ENCODE measurements around the gene GRPEL1. TPM values are rescaled to one million over a fixed set of nuclear protein-coding genes. Genes with fewer than 3 reads are reported as not detected.

The GRPEL1 gene
- total RNA-seq, 2 experiments from 2014 or later, result 27.4 to 43.7 TPM

DNA sequence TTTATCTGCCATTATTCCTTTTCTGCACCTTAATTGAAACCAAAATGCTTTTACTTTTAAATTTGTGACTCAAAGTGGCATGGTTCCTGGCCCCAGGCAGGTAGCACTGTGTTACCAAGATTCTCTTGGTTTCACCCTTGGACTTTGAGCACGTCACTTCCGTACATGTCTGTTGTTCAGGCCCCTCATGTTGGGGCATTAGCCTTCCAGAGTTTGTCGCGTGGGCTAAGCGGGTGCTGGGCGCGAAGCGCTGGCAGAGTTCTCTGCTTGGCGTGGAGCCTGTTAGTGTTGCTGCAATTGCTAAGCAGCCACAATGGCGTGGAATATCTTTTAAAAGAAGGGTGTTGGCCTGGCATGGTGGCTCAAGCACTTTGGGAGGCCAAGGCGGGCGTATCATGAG, 38.7 kb downstream of the GRPEL1 start:
- Histone ChIP-seq H2AFZ (ENCODE audit: low read length) (no peak overlapping the region), H3K36me3 (ENCODE audit: insufficient read depth, low read length) (peaks cover 39% of the 10 kb centered on the region), H3K4me3 (ENCODE audit: low read depth, low read length, poor library complexity, severe bottlenecking) (no peak overlapping the region), H3K27ac (ENCODE audit: low read depth, low read length, poor library complexity, severe bottlenecking) (no peak overlapping the region), H3K9me3 (ENCODE audit: low read length) (no peaks in the 10 kb centered on the region), H4K20me1 (ENCODE audit: insufficient read depth, low read length) (no peaks in the 10 kb centered on the region), H3K4me2 (ENCODE audit: low read length) (no peak overlapping the region), H3K79me2 (ENCODE audit: insufficient read depth, low read depth, low read length) (no peaks in the 10 kb centered on the region), H3K9me2 (ENCODE audit: insufficient read depth, low read length) (no peaks in the 10 kb centered on the region), H3K4me1 (ENCODE audit: insufficient read depth, low read length, poor library complexity, severe bottlenecking) (no peaks in the 10 kb centered on the region)
- intact Hi-C loops (cut with micrococcal nuclease; ENCODE audit: unreplicated experiment), result no loop called here
- no TSS peak for BruUV-seq (replicated peaks)
- ChIA-PET CTCF (ENCODE audit: unreplicated experiment) (no interaction called here), POLR2A (no interaction called here)
- TF ChIP-seq, protein P1, sequence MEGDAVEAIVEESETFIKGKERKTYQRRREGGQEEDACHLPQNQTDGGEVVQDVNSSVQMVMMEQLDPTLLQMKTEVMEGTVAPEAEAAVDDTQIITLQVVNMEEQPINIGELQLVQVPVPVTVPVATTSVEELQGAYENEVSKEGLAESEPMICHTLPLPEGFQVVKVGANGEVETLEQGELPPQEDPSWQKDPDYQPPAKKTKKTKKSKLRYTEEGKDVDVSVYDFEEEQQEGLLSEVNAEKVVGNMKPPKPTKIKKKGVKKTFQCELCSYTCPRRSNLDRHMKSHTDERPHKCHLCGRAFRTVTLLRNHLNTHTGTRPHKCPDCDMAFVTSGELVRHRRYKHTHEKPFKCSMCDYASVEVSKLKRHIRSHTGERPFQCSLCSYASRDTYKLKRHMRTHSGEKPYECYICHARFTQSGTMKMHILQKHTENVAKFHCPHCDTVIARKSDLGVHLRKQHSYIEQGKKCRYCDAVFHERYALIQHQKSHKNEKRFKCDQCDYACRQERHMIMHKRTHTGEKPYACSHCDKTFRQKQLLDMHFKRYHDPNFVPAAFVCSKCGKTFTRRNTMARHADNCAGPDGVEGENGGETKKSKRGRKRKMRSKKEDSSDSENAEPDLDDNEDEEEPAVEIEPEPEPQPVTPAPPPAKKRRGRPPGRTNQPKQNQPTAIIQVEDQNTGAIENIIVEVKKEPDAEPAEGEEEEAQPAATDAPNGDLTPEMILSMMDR (conservative IDR thresholded peaks at IDR 0.05; ENCODE audit: low read length), result no peak
- TF ChIP-seq EZH2phosphoT487 (IDR thresholded peaks at IDR 0.05; ENCODE audit: borderline replicate concordance, low read depth, low read length), result no peak
- no peak for DNase-seq (ENCODE audit: low spot score)

DNA sequence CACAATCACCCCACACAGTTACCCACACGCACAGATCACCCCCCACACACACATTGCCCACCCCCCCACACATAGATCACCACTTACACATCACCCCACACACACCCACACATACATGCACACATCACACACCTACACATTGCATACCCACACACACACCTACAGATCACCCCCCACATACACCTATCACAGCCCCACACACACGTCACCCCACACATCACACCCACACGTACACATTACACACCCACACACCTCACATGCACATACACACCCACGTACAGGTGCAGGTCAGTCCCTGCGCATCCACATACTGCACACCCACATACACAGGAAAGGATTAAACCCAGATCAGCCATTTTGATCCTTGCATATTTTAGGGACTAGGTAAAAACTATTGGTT, 40.0 kb downstream of the GRPEL1 start:
- CTCF ChIA-PET (ENCODE audit: unreplicated experiment), result no interaction called here
- Histone ChIP-seq H3K4me2 (ENCODE audit: low read length) (no peak overlapping the region), H3K79me2 (ENCODE audit: insufficient read depth, low read depth, low read length) (no peaks in the 10 kb centered on the region), H3K36me3 (ENCODE audit: insufficient read depth, low read length) (peaks cover 39% of the 10 kb centered on the region), H2AFZ (ENCODE audit: low read length) (no peak overlapping the region), H3K4me1 (ENCODE audit: insufficient read depth, low read length, poor library complexity, severe bottlenecking) (no peaks in the 10 kb centered on the region), H3K9me3 (ENCODE audit: low read length) (no peaks in the 10 kb centered on the region), H3K9me2 (ENCODE audit: insufficient read depth, low read length) (no peaks in the 10 kb centered on the region), H4K20me1 (ENCODE audit: insufficient read depth, low read length) (no peaks in the 10 kb centered on the region), H3K27ac (ENCODE audit: low read depth, low read length, poor library complexity, severe bottlenecking) (no peak overlapping the region), H3K4me3 (ENCODE audit: low read depth, low read length, poor library complexity, severe bottlenecking) (no peak overlapping the region)
- BruUV-seq (replicated peaks), result no TSS peak
- no peak for TF ChIP-seq EZH2phosphoT487 (IDR thresholded peaks at IDR 0.05; ENCODE audit: borderline replicate concordance, low read depth, low read length)
- TF ChIP-seq, protein P1 (conservative IDR thresholded peaks at IDR 0.05; ENCODE audit: low read length), result no peak
- intact Hi-C loops (cut with micrococcal nuclease; ENCODE audit: unreplicated experiment), result no loop called here
- no peak for DNase-seq (ENCODE audit: low spot score)
- POLR2A ChIA-PET, result no interaction called here

DNA sequence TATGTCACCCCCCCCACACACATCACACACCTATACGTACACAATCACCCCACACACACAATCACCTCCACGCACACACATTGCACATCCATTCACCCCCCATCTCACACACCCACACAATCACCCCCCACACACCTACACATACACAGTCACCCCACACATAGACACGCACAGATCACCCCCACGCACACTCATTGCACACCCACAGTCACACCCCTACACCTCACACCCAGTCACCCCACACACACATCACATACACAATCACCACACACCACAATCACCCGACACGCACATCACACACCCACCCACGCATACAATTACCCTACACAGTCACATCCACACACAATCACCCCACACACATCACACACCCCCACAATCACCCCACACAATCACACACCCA, 40.6 kb downstream of the GRPEL1 start:
- ChIA-PET CTCF (ENCODE audit: unreplicated experiment) (no interaction called here), POLR2A (no interaction called here)
- H3K4me1 ChIP-seq (ENCODE audit: insufficient read depth, low read length, poor library complexity, severe bottlenecking), result no peaks in the 10 kb centered on the region
- no peaks in the 10 kb centered on the region for H3K9me3 ChIP-seq (ENCODE audit: low read length)
- intact Hi-C loops (cut with micrococcal nuclease; ENCODE audit: unreplicated experiment), result no loop called here
- H4K20me1 ChIP-seq (ENCODE audit: insufficient read depth, low read length), result no peaks in the 10 kb centered on the region
- H3K27ac ChIP-seq (ENCODE audit: low read depth, low read length, poor library complexity, severe bottlenecking), result no peak overlapping the region
- BruUV-seq (replicated peaks), result no TSS peak
- no peak overlapping the region for H3K4me2 ChIP-seq (ENCODE audit: low read length)
- no peaks in the 10 kb centered on the region for H3K9me2 ChIP-seq (ENCODE audit: insufficient read depth, low read length)
- no peak overlapping the region for H2AFZ ChIP-seq (ENCODE audit: low read length)
- H3K36me3 ChIP-seq (ENCODE audit: insufficient read depth, low read length), result peaks cover 39% of the 10 kb centered on the region
- DNase-seq (ENCODE audit: low spot score), result no peak
- no peak overlapping the region for H3K4me3 ChIP-seq (ENCODE audit: low read depth, low read length, poor library complexity, severe bottlenecking)
- TF ChIP-seq, protein P1 (conservative IDR thresholded peaks at IDR 0.05; ENCODE audit: low read length), result no peak
- TF ChIP-seq EZH2phosphoT487 (IDR thresholded peaks at IDR 0.05; ENCODE audit: borderline replicate concordance, low read depth, low read length), result no peak
- H3K79me2 ChIP-seq (ENCODE audit: insufficient read depth, low read depth, low read length), result no peaks in the 10 kb centered on the region

Data from OCI-LY7 (cell line).